Fibroblast of pulmonary artery (primary cell): ENCODE data around the gene TP73.

Experiments used
- DNase-seq: peaks from one replicate; pipeline ENCODE4 v3.0.0-alpha.2; 2010; ENCODE audit warnings: low read depth
- H3K4me3 ChIP-seq: replicated peaks from 2 replicates; pipeline ENCODE4 v1.5.1; 2011; ENCODE audit warnings: low read depth, mild to moderate bottlenecking, control low read depth, low read length, moderate library complexity
- TF ChIP-seq, protein P1 (sequence below): IDR thresholded peaks from 2 replicates; pipeline ENCODE4 v1.5.1; 2011; ENCODE audit warnings: mild to moderate bottlenecking, control low read depth, low read length, inconsistent platforms; ENCODE audit errors: missing control alignments

TP73 gene

DNA sequence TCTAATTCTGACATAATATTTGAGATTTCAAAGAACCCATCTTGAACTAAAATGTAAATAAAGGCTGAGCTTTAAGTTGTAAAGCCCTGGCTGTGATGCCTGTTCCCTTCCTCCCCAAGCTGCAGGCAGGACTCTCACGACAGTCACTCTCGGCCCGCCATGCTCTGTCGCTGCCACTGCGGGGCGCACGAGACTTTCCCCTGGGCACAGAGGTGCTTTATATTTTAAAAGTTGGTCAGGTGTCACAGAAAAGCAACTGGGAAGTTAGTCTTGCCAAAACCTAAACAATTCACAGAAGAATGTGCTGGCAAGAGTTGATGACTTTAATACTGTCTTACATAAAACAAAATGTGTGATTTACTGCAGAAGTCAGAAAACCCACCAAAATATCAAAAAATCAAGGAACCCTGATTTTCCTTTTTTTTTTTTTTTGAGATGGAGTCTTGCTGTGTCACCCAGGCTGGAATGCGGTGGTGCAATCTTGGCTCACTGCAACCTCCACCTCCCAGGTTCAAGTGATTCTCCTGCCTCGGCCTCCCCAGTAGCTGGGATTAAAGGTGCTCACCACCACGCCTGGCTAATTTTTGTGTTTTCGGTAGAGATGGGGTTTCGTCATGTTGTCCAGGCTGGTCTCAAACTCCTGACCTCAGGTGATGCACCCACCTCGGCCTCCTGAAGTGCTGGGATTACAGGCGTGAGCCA lies 133.3 kb downstream of the TP73 start:
- peak; percentile 22 for DNase-seq
- H3K4me3 ChIP-seq: no peak overlapping the region
- TF ChIP-seq, protein P1, sequence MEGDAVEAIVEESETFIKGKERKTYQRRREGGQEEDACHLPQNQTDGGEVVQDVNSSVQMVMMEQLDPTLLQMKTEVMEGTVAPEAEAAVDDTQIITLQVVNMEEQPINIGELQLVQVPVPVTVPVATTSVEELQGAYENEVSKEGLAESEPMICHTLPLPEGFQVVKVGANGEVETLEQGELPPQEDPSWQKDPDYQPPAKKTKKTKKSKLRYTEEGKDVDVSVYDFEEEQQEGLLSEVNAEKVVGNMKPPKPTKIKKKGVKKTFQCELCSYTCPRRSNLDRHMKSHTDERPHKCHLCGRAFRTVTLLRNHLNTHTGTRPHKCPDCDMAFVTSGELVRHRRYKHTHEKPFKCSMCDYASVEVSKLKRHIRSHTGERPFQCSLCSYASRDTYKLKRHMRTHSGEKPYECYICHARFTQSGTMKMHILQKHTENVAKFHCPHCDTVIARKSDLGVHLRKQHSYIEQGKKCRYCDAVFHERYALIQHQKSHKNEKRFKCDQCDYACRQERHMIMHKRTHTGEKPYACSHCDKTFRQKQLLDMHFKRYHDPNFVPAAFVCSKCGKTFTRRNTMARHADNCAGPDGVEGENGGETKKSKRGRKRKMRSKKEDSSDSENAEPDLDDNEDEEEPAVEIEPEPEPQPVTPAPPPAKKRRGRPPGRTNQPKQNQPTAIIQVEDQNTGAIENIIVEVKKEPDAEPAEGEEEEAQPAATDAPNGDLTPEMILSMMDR: peak; percentile 34
